ENCODE results near the gene NAA16.

NAA16 gene

DNA sequence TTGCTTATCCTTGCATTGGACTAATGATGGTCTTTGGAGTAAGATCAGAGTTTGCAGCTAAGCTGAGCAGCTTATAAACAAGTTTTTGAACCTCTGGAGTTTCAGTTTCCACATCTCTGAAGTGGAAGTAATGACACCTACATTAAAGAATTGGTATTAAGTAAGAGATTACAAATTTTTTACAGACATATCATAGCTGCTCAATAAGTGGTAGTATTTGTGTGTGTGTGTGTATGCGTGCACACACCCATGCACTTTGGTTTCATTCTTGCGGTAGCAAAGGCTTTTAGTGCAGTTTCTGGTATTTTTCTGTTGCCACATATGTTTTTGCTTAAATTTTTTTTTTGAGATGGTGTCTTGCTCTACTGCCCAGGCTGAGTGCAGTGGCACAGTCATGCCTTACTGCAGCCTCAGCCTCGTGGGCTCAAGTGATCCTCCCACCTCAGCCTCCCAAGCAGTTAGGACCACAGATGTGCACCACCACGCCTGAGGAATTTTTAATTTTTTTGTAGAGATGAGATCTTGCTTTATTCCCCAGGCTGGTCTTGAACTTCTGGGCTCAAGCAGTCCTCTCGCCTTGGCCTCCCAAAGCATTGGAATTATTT lies 4.5 kb downstream of the NAA16 start:
- no peak for DNase-seq
- Histone ChIP-seq H3K4me3 (ENCODE audit: low read depth, low read length) (no peak overlapping the region), H3K4me1 (no peaks in the 10 kb centered on the region), H3K9me3 (no peaks in the 10 kb centered on the region), H3K36me3 (peaks cover 24% of the 10 kb centered on the region), H3K27me3 (no peaks in the 10 kb centered on the region)
- TF ChIP-seq, protein P1, sequence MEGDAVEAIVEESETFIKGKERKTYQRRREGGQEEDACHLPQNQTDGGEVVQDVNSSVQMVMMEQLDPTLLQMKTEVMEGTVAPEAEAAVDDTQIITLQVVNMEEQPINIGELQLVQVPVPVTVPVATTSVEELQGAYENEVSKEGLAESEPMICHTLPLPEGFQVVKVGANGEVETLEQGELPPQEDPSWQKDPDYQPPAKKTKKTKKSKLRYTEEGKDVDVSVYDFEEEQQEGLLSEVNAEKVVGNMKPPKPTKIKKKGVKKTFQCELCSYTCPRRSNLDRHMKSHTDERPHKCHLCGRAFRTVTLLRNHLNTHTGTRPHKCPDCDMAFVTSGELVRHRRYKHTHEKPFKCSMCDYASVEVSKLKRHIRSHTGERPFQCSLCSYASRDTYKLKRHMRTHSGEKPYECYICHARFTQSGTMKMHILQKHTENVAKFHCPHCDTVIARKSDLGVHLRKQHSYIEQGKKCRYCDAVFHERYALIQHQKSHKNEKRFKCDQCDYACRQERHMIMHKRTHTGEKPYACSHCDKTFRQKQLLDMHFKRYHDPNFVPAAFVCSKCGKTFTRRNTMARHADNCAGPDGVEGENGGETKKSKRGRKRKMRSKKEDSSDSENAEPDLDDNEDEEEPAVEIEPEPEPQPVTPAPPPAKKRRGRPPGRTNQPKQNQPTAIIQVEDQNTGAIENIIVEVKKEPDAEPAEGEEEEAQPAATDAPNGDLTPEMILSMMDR (IDR thresholded peaks at IDR 0.05; ENCODE audit: low read depth, low read length), result no peak

GRCh38 chr13:41317243-41317642 lies 6.2 kb downstream of the NAA16 start:
- no peak overlapping the region for H3K4me3 ChIP-seq (ENCODE audit: low read depth, low read length)
- TF ChIP-seq, protein P1 (IDR thresholded peaks at IDR 0.05; ENCODE audit: low read depth, low read length), result no peak
- no peaks in the 10 kb centered on the region for H3K9me3 ChIP-seq
- H3K27me3 ChIP-seq, result no peaks in the 10 kb centered on the region
- peaks cover 31% of the 10 kb centered on the region for H3K36me3 ChIP-seq
- H3K4me1 ChIP-seq, result no peaks in the 10 kb centered on the region
- no peak for DNase-seq

GRCh38 chr13:41325752-41326151 lies 14.7 kb downstream of the NAA16 start:
- no peaks in the 10 kb centered on the region for H3K4me1 ChIP-seq
- H3K9me3 ChIP-seq, result no peaks in the 10 kb centered on the region
- no peaks in the 10 kb centered on the region for H3K27me3 ChIP-seq
- H3K36me3 ChIP-seq, result peaks cover 50% of the 10 kb centered on the region
- TF ChIP-seq, protein P1 (IDR thresholded peaks at IDR 0.05; ENCODE audit: low read depth, low read length), result no peak
- H3K4me3 ChIP-seq (ENCODE audit: low read depth, low read length), result no peak overlapping the region
- no peak for DNase-seq

DNA sequence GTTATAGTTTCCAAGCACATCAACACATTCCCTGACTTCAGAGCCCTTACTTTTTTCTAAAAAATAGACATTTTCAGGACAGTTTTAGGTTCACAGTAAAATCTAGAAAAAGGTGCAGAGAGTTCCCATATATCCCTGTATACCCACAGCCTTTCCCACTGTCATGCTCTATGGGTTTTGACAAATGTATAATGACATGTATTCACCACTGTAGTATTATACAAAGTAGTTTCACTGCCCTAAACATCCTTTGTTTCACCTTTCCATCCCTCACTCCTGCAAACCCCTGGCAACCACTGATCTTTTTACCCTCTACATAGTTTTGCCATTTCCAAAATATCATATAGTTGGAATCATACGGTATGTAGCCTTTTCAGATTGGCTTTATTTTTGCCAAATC lies 15.6 kb downstream of the NAA16 start:
- Histone ChIP-seq H3K4me3 (ENCODE audit: low read depth, low read length) (no peak overlapping the region), H3K27me3 (no peaks in the 10 kb centered on the region), H3K9me3 (no peaks in the 10 kb centered on the region), H3K4me1 (no peaks in the 10 kb centered on the region), H3K36me3 (peaks cover 48% of the 10 kb centered on the region)
- DNase-seq, result no peak
- TF ChIP-seq, protein P1 (IDR thresholded peaks at IDR 0.05; ENCODE audit: low read depth, low read length), result no peak

DNA sequence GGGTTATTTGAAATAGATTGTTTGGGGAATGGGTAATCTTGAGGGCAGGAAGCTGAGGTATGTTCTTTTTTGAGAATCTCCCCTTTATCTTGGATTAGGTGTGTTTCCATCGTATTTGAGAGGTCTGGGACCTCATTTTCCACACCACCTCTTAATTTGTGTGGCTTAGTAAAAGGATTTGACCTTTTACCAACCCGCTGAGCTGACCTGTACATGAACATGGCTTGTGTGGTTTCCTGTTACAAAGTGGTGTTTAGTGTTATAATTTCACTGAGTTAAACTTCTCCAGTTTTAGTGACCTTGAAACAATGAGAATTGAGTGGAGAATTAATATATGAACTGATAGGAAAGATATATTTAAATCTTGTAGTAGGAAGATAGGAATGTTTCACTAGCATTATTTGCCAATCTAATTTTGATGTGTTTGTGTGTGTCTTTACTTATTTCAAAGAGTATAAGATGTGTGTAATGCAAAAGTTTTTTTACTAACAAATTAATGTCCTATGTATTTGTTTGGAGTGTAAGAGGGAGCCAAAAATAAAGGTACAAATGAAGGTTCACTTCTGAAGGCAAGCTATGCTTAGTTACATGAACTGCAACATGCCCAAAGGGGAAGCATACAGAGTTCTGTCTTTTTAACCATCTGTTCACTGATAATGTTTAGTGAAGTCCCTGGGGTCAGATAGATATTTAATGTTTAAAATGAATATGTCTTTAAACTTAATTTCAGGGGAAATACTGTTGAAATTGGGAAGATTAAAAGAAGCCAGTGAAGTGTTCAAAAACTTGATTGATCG lies 17.1 kb downstream of the NAA16 start:
- no peaks in the 10 kb centered on the region for H3K4me1 ChIP-seq
- no peaks in the 10 kb centered on the region for H3K9me3 ChIP-seq
- TF ChIP-seq, protein P1 (IDR thresholded peaks at IDR 0.05; ENCODE audit: low read depth, low read length), result no peak
- H3K27me3 ChIP-seq, result no peaks in the 10 kb centered on the region
- H3K4me3 ChIP-seq (ENCODE audit: low read depth, low read length), result no peak overlapping the region
- H3K36me3 ChIP-seq, result peaks cover 45% of the 10 kb centered on the region
- DNase-seq, result no peak

DNA sequence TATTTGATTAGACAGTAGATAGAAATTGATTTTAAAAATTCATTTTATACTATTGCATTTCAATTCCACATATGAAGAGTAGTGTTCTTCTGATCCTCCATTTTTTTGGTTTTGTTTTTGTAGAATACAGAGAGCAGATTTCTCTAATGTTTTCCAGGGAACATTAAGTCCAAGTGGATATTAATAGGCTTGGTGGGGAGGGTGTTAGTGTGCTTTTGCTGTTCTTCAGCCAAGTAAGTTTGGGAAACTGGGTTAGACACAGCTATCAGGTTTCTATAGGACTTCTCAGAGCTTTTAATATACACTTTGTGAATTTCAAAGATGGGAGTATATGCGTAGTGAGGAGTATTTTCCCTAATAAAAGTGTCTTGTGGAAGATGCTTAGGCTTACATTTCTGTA lies 21.8 kb downstream of the NAA16 start:
- Histone ChIP-seq H3K36me3 (peaks cover 33% of the 10 kb centered on the region), H3K4me1 (no peaks in the 10 kb centered on the region), H3K27me3 (no peaks in the 10 kb centered on the region), H3K4me3 (ENCODE audit: low read depth, low read length) (no peak overlapping the region), H3K9me3 (no peaks in the 10 kb centered on the region)
- TF ChIP-seq, protein P1 (IDR thresholded peaks at IDR 0.05; ENCODE audit: low read depth, low read length), result no peak
- no peak for DNase-seq
